Ovary (tissue), 9 donors: ENCODE measurements around the gene FMN1. TPM values are rescaled to one million over a fixed set of nuclear protein-coding genes. Genes with fewer than 3 reads are reported as not detected.

Source experiments
- DNase-seq, 5 donors: peaks; one replicate each; pipeline ENCODE4 v3.0.0-alpha.2; 2019 to 2020
- H3K27ac ChIP-seq, 2 donors: fragments of 200-600 bp; one replicate each; pipeline versions ENCODE4 v1.5.1 to v1.8.0; 2019 to 2022
- H3K27me3 ChIP-seq: fragments of 200-600 bp; one replicate; pipeline ENCODE4 v1.8.0; 2022
- H3K36me3 ChIP-seq: fragments of 200-600 bp; sonication (generic); one replicate; pipeline ENCODE4 v1.5.1; 2019
- H3K4me1 ChIP-seq: one replicate; pipeline ENCODE4 v1.8.1; 2013; ENCODE audit warnings: mild to moderate bottlenecking, moderate library complexity; ENCODE audit not compliant: insufficient read depth
- H3K4me3 ChIP-seq: fragments of 200-600 bp; sonication (generic); one replicate; pipeline ENCODE4 v1.5.1; 2017
- H3K9me3 ChIP-seq, 2 donors: fragments of 200-600 bp in 1 of 2; sonication (generic) in 1 of 2; one replicate each; pipeline versions ENCODE4 v1.5.1 to v1.8.1; 2013 to 2019; ENCODE audit warnings: mild to moderate bottlenecking in 1 of 2, moderate library complexity in 1 of 2
- EP300 ChIP-seq: sonication (generic); formaldehyde crosslinking; IDR thresholded peaks from one replicate; pipeline ENCODE4 v1.6.1; 2017; ENCODE audit warnings: antibody characterized with exemption
- POLR2A ChIP-seq: fragments of 450-650 bp; IDR thresholded peaks from one replicate; pipeline ENCODE4 v1.6.1; 2017; ENCODE audit warnings: antibody characterized with exemption, mild to moderate bottlenecking, moderate library complexity
- WGBS, 3 donors: extraction: QIAGEN DNeasy Blood & Tissue Kit in 1 of 3; methylation state at CpG; one replicate each; pipeline versions ENCODE4 v1.1.5 to v1.1.7; 2013 to 2017; 5-methylcytosine and 5-hydroxymethylcytosine counted together
- intact Hi-C, 4 donors: fragments of 100-400 bp; cut with DNase I; formaldehyde crosslinking; loops; one replicate each; pipeline versions ENCODE4 v1.11.0 to v1.15.1; 2022 to 2023
- polyA plus RNA-seq, 2 donors: library from polyadenylated mRNA; stranded (reverse); fragments of 200-250 nt in 1 of 2; fragments of 350-450 nt in 1 of 2; fragmentation: Illumina TruSeq in 1 of 2; extraction: RNeasy Lipid Tissue Mini Kit (QIAGEN cat#74804) in 1 of 2; gene quantifications; one replicate each; pipeline ENCODE4 v1.2.3, GENCODE V29; 2013 to 2014
- total RNA-seq, 7 donors: library from RNA; depleted of rRNA in 2 of 7; stranded (reverse); fragments of >200 nt in 2 of 7; fragmentation: NEBNext Ultra II Directional in 3 of 7; extraction: Animal tissue kit (Norgen Biotek cat#: 25700) in 3 of 7; gene quantifications; one replicate each; pipeline versions ENCODE4 v1.1.0 to v1.2.4, GENCODE V29; 2016 to 2023
- TF ChIP-seq, protein P1 (sequence below), 3 donors: fragments of 450-650 bp in 2 of 3; fragments of 200-600 bp in 1 of 3; IDR thresholded peaks; one replicate each; pipeline versions ENCODE4 v1.5.1 to v1.8.0; 2016 to 2022; ENCODE audit warnings: antibody characterized with exemption in 3 of 3, mild to moderate bottlenecking in 1 of 3
- donor health status: DM: no; HTN: no; CAD: no; lungs with moderate emphysema.
- donor health status: DM: no; HTN: no; CAD: no.
- donor health status: Bipolar disorder and iron deficiency.
- donor health status: DM: yes; HTN: yes; CAD: no.
- donor health status: DM: no; HTN: no; CAD: no.
- donor health status: DM: yes; HTN: yes; CAD: no.

FMN1 gene
- total and polyA plus RNA-seq, 9 donors, result 0.13 to 16.9 (median 2.6) TPM

DNA sequence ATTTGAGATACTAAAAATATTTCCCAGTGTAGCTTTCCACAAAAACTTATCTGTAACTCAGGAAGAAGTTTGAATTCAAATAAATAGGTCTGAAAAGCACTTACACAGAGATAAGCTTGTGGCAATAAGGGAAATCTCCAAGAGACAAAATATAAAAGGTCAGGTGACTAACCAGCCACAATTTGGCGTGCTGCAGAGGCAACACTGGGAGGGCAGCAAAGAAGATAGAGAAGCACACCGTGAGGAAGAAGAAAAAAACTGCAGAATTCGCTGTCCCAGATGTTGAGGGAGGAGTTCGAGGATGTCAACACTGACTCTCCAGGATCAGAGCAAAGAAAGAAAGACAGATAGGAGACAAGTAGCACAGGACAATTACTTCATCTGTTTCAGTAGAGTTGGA is 204.4 kb downstream of the FMN1 start:
- no peak for DNase-seq
- intact Hi-C loops, result loop anchor here in 2 of 4 donors (5.0 to 10.0 kb wide), 2 partner anchors 145 to 328 kb away; no protein-coding TSS in a partner anchor
- Histone ChIP-seq H3K4me1 (no peaks in the 10 kb centered on the region), H3K27me3 (no peaks in the 10 kb centered on the region), H3K36me3 (no peaks in the 10 kb centered on the region), H3K4me3 (no peak overlapping the region), H3K9me3 (no peaks in the 10 kb centered on the region), H3K27ac (no peak overlapping the region)
- TF ChIP-seq POLR2A, result no peak
- no peak for TF ChIP-seq EP300
- TF ChIP-seq, protein P1, sequence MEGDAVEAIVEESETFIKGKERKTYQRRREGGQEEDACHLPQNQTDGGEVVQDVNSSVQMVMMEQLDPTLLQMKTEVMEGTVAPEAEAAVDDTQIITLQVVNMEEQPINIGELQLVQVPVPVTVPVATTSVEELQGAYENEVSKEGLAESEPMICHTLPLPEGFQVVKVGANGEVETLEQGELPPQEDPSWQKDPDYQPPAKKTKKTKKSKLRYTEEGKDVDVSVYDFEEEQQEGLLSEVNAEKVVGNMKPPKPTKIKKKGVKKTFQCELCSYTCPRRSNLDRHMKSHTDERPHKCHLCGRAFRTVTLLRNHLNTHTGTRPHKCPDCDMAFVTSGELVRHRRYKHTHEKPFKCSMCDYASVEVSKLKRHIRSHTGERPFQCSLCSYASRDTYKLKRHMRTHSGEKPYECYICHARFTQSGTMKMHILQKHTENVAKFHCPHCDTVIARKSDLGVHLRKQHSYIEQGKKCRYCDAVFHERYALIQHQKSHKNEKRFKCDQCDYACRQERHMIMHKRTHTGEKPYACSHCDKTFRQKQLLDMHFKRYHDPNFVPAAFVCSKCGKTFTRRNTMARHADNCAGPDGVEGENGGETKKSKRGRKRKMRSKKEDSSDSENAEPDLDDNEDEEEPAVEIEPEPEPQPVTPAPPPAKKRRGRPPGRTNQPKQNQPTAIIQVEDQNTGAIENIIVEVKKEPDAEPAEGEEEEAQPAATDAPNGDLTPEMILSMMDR (IDR thresholded peaks at IDR 0.05), result no peak
- WGBS, 3 donors, result 5 to 28% (median 14%) methylated on average over 4 of the region's 4 CpGs

DNA sequence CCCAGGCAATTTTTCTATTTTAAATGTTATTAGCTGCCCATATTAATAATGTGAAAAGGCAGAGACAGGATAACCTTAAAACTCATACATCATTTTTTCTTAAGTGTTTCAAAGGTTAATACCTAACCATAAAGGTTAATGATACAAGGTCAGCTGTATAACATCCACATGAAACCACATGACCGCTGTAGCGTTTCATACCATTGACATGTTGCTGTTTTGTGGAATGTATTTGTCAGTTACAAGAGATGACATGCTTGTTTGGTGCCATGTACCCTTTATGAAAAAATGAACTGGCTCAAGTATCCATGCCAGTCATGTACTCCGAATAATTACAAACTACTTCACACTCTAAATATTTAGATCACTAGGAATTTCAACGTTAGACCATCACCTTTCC is 207.4 kb downstream of the FMN1 start:
- Histone ChIP-seq H3K9me3 (no peaks in the 10 kb centered on the region), H3K4me1 (no peaks in the 10 kb centered on the region), H3K4me3 (no peak overlapping the region), H3K27me3 (no peaks in the 10 kb centered on the region), H3K36me3 (no peaks in the 10 kb centered on the region), H3K27ac (no peak overlapping the region)
- intact Hi-C loops, result no loop called here
- no peak for TF ChIP-seq POLR2A
- TF ChIP-seq, protein P1 (IDR thresholded peaks at IDR 0.05), result no peak
- TF ChIP-seq EP300, result no peak
- DNase-seq, result no peak
- WGBS, 3 donors, result 63 to 66% (median 66%) methylated on average over 4 of the region's 4 CpGs

DNA sequence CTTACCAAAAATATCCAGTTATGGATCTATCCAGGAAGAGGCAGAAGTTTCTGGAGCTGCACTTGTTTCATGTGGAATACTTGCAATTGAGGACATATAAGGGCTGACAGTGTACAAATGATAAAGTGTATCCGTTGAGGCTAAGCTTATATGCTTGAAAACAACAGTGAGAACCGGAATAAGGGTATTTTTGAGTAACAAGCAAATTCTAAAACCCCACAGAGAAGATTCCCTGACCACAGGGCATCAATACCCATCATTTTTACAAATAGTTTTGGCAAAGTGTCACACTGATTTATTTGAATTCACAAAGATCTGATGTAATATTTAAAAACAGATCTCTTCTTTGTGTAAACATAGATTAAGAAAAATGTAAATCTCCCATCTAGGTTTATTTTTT is 208.4 kb downstream of the FMN1 start:
- WGBS, 3 donors, result 36 to 55% (median 54%) methylated on average over 2 of the region's 2 CpGs
- H3K27ac ChIP-seq, result no peak overlapping the region
- intact Hi-C loops, result no loop called here
- no peaks in the 10 kb centered on the region for H3K4me1 ChIP-seq
- no peaks in the 10 kb centered on the region for H3K36me3 ChIP-seq
- TF ChIP-seq POLR2A (no peak), EP300 (no peak)
- TF ChIP-seq, protein P1 (IDR thresholded peaks at IDR 0.05), result no peak
- no peaks in the 10 kb centered on the region for H3K9me3 ChIP-seq
- no peak for DNase-seq
- no peaks in the 10 kb centered on the region for H3K27me3 ChIP-seq
- H3K4me3 ChIP-seq, result no peak overlapping the region

DNA sequence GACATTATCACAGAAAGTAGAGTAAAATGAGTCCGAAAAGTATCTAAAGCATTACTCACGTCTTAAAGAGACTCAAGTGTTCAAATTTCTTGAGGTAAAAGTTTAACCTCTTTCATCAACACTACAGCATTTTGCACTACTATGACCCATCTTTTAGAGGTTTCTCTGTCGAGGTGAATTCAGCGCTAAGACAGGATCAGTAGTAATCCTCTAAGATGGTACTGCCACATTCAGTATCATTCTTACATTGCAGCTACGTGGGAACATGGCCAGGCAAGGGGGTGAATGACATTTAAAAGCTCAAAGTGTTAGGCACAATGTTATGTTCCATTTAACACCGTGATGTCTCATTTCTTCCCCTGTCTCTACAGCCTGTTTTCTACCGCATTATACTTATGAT is 210.8 kb downstream of the FMN1 start:
- intact Hi-C loops, result no loop called here
- Histone ChIP-seq H3K4me3 (no peak overlapping the region), H3K4me1 (no peaks in the 10 kb centered on the region), H3K27me3 (no peaks in the 10 kb centered on the region), H3K9me3 (no peaks in the 10 kb centered on the region), H3K36me3 (no peaks in the 10 kb centered on the region), H3K27ac (no peak overlapping the region)
- WGBS, 3 donors, result 72 to 87% (median 80%) methylated on average over 7 of the region's 7 CpGs
- DNase-seq, result no peak
- TF ChIP-seq POLR2A, result no peak
- TF ChIP-seq, protein P1 (IDR thresholded peaks at IDR 0.05), result no peak
- TF ChIP-seq EP300, result no peak

DNA sequence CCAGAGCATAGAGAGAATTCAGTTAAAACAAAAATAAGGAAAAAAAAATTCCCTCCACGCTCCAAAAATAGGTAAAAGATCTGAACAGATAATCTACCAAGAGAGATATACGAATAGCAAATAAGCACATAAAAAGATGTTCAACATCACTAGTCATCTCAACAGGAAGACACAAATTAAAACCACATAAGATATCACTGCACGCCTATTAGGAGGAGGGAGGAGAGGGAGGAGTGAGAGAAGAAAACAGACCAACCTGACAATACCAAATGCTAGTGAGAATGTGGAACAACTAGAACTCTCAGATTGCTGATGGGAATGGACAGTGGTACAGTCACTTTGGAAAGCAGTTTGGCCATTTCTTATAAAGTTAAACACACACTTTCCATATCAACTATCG is 212.5 kb downstream of the FMN1 start:
- no peaks in the 10 kb centered on the region for H3K27me3 ChIP-seq
- no peaks in the 10 kb centered on the region for H3K4me1 ChIP-seq
- no peak overlapping the region for H3K4me3 ChIP-seq
- DNase-seq, result no peak
- H3K36me3 ChIP-seq, result no peaks in the 10 kb centered on the region
- intact Hi-C loops, result no loop called here
- H3K9me3 ChIP-seq, result no peaks in the 10 kb centered on the region
- no peak overlapping the region for H3K27ac ChIP-seq
- TF ChIP-seq, protein P1 (IDR thresholded peaks at IDR 0.05), result no peak
- no peak for TF ChIP-seq POLR2A
- TF ChIP-seq EP300, result no peak
- WGBS, 3 donors, result 85 to 86% (median 85%) methylated on average over 4 of the region's 4 CpGs
